ENCODE results near the gene ANO2.

DNA sequence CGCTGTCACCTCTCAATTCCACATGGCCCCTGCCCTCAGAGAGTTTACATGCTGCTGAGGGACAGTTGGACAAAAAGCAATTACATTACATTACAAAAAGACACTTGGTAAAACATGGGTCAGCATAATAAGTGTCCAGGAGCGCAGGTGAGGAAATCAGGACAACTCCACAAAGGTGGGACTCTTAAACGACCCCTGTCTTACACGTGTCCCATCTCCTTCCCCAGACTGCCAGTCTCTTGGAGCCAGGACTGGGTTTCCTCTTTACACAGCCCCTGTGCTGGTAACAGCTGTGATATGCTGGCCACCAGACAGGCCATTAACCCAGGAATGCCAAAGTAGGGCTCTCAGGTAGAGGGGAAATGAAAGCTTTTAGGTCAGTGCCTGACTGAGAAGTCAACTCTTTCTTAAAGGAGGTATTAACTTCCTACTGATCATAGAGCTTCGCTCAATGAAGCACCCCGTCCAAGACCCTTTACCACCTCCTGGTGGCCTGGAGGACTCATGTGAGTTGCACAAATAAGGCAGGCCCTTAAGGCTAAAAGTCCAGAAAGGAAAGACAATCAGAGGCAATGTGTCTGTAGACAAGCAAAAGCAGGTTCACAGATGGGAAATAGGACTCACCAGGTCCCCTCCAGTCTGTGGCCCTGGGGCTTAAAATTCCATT lies 55.5 kb downstream of the ANO2 start:
- no peak for TF ChIP-seq POLR2AphosphoS5 (IDR thresholded peaks at IDR 0.05; ENCODE audit: low read depth, low read length)
- TF ChIP-seq FOXP2 (optimal IDR thresholded peaks at IDR 0.05; ENCODE audit: borderline replicate concordance, extremely low read depth, extremely low read length, insufficient read depth) = no peak
- TF ChIP-seq, protein P1, sequence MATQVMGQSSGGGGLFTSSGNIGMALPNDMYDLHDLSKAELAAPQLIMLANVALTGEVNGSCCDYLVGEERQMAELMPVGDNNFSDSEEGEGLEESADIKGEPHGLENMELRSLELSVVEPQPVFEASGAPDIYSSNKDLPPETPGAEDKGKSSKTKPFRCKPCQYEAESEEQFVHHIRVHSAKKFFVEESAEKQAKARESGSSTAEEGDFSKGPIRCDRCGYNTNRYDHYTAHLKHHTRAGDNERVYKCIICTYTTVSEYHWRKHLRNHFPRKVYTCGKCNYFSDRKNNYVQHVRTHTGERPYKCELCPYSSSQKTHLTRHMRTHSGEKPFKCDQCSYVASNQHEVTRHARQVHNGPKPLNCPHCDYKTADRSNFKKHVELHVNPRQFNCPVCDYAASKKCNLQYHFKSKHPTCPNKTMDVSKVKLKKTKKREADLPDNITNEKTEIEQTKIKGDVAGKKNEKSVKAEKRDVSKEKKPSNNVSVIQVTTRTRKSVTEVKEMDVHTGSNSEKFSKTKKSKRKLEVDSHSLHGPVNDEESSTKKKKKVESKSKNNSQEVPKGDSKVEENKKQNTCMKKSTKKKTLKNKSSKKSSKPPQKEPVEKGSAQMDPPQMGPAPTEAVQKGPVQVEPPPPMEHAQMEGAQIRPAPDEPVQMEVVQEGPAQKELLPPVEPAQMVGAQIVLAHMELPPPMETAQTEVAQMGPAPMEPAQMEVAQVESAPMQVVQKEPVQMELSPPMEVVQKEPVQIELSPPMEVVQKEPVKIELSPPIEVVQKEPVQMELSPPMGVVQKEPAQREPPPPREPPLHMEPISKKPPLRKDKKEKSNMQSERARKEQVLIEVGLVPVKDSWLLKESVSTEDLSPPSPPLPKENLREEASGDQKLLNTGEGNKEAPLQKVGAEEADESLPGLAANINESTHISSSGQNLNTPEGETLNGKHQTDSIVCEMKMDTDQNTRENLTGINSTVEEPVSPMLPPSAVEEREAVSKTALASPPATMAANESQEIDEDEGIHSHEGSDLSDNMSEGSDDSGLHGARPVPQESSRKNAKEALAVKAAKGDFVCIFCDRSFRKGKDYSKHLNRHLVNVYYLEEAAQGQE (IDR thresholded peaks at IDR 0.05; ENCODE audit: insufficient read depth in 1 of 2, low read depth in 2 of 2, low read length in 2 of 2) = no peak
- no peak for TF ChIP-seq TAF1 (IDR thresholded peaks at IDR 0.05; ENCODE audit: borderline replicate concordance, insufficient read depth, low read length)
- no peak for TF ChIP-seq SIN3A (IDR thresholded peaks at IDR 0.05; ENCODE audit: borderline replicate concordance, insufficient read depth, low read length)
